ENCODE measurements around the gene TAP1.

DNA sequence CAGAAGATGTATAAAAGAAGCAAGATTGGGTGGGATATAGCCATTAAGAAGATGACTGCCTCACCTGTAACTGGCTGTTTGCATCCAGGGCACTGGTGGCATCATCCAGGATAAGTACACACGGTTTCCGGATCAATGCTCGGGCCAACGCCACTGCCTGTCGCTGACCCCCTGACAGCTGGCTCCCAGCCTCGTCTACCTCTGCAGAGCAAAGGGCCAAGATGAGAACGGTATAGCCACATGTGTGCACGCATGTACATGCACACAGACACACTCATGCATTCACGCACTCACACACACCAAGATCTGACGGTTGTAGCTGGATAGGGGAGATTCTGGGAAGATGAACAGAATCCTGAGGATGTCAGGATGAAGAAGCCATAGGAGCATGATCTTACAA is 6.5 kb downstream of the TAP1 start:
- TF ChIP-seq, protein P1, sequence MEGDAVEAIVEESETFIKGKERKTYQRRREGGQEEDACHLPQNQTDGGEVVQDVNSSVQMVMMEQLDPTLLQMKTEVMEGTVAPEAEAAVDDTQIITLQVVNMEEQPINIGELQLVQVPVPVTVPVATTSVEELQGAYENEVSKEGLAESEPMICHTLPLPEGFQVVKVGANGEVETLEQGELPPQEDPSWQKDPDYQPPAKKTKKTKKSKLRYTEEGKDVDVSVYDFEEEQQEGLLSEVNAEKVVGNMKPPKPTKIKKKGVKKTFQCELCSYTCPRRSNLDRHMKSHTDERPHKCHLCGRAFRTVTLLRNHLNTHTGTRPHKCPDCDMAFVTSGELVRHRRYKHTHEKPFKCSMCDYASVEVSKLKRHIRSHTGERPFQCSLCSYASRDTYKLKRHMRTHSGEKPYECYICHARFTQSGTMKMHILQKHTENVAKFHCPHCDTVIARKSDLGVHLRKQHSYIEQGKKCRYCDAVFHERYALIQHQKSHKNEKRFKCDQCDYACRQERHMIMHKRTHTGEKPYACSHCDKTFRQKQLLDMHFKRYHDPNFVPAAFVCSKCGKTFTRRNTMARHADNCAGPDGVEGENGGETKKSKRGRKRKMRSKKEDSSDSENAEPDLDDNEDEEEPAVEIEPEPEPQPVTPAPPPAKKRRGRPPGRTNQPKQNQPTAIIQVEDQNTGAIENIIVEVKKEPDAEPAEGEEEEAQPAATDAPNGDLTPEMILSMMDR (conservative IDR thresholded peaks at IDR 0.05; ENCODE audit: low read depth, low read length) = no peak
- TF ChIP-seq CEBPB (IDR thresholded peaks at IDR 0.05; ENCODE audit: low read depth, low read length) (no peak), POLR2A (IDR thresholded peaks at IDR 0.05; ENCODE audit: low read depth, low read length) (no peak), MAFK (IDR thresholded peaks at IDR 0.05; ENCODE audit: low read depth, low read length) (no peak), RFX5 (IDR thresholded peaks at IDR 0.05; ENCODE audit: low read depth, low read length) (no peak), MAZ (IDR thresholded peaks at IDR 0.05; ENCODE audit: borderline replicate concordance, low read depth, low read length) (no peak), RCOR1 (IDR thresholded peaks at IDR 0.05; ENCODE audit: insufficient replicate concordance, low read length) (no peak)
- TF ChIP-seq, protein P2, sequence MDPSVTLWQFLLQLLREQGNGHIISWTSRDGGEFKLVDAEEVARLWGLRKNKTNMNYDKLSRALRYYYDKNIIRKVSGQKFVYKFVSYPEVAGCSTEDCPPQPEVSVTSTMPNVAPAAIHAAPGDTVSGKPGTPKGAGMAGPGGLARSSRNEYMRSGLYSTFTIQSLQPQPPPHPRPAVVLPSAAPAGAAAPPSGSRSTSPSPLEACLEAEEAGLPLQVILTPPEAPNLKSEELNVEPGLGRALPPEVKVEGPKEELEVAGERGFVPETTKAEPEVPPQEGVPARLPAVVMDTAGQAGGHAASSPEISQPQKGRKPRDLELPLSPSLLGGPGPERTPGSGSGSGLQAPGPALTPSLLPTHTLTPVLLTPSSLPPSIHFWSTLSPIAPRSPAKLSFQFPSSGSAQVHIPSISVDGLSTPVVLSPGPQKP (IDR thresholded peaks at IDR 0.05; ENCODE audit: borderline replicate concordance, low read depth, low read length) = no peak
- TF ChIP-seq, protein P3, sequence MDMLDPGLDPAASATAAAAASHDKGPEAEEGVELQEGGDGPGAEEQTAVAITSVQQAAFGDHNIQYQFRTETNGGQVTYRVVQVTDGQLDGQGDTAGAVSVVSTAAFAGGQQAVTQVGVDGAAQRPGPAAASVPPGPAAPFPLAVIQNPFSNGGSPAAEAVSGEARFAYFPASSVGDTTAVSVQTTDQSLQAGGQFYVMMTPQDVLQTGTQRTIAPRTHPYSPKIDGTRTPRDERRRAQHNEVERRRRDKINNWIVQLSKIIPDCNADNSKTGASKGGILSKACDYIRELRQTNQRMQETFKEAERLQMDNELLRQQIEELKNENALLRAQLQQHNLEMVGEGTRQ (IDR thresholded peaks at IDR 0.05; ENCODE audit: low read depth, low read length) = no peak
